ENCODE measurements around the gene CA10.

DNA sequence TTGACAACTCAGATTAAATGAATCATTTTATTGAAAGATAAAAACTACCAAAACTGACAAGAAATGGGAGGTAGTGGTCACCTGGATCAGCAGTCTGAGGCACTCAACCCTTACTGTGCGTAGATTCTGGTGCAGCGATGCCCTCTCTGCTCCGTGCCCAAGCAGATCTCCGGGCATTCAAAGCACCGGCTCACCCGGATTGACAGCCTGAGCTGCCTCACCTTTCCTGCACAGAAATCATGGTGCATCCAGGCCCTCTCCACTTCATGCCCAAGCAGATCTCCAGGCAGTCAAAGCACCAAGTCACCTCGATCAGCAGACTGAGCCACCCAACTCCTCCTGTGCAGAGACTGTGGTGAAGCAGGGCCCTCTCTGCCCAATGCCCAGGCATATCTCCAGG, 196.8 kb downstream of the CA10 start:
- TF ChIP-seq POLR2AphosphoS5 (IDR thresholded peaks at IDR 0.05), result no peak
- TF ChIP-seq, protein P1, sequence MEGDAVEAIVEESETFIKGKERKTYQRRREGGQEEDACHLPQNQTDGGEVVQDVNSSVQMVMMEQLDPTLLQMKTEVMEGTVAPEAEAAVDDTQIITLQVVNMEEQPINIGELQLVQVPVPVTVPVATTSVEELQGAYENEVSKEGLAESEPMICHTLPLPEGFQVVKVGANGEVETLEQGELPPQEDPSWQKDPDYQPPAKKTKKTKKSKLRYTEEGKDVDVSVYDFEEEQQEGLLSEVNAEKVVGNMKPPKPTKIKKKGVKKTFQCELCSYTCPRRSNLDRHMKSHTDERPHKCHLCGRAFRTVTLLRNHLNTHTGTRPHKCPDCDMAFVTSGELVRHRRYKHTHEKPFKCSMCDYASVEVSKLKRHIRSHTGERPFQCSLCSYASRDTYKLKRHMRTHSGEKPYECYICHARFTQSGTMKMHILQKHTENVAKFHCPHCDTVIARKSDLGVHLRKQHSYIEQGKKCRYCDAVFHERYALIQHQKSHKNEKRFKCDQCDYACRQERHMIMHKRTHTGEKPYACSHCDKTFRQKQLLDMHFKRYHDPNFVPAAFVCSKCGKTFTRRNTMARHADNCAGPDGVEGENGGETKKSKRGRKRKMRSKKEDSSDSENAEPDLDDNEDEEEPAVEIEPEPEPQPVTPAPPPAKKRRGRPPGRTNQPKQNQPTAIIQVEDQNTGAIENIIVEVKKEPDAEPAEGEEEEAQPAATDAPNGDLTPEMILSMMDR (IDR thresholded peaks at IDR 0.05), result no peak
- TF ChIP-seq POLR2A (IDR thresholded peaks at IDR 0.05; ENCODE audit: low read depth), result no peak
